OCI-LY3 (cell line): ENCODE measurements around the gene DNAJC5.

Experiments
- EZH2phosphoT487 ChIP-seq: fragments of 200-600 bp; shearing (Covaris generic); IDR thresholded peaks from 2 replicates; pipeline ENCODE4 v1.6.1; 2018; ENCODE audit warnings: antibody characterized with exemption, mixed run types, low read depth
- TF ChIP-seq, protein P1 (sequence below): fragments of 200-600, 300-600 bp; sonication (generic); IDR thresholded peaks from 2 replicates; pipeline ENCODE4 v1.5.1; 2014; ENCODE audit warnings: antibody characterized with exemption, low read length, low read depth

GRCh38 chr20:63945031-63945658 is 50.2 kb downstream of the DNAJC5 start:
- TF ChIP-seq EZH2phosphoT487 = no peak
- TF ChIP-seq, protein P1, sequence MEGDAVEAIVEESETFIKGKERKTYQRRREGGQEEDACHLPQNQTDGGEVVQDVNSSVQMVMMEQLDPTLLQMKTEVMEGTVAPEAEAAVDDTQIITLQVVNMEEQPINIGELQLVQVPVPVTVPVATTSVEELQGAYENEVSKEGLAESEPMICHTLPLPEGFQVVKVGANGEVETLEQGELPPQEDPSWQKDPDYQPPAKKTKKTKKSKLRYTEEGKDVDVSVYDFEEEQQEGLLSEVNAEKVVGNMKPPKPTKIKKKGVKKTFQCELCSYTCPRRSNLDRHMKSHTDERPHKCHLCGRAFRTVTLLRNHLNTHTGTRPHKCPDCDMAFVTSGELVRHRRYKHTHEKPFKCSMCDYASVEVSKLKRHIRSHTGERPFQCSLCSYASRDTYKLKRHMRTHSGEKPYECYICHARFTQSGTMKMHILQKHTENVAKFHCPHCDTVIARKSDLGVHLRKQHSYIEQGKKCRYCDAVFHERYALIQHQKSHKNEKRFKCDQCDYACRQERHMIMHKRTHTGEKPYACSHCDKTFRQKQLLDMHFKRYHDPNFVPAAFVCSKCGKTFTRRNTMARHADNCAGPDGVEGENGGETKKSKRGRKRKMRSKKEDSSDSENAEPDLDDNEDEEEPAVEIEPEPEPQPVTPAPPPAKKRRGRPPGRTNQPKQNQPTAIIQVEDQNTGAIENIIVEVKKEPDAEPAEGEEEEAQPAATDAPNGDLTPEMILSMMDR = no peak
